SU-DHL-6 (cell line): ENCODE measurements around the gene ZNF639.

Source experiments
- EZH2phosphoT487 ChIP-seq: fragments of 200-600 bp; sonication (generic), shearing (Covaris generic); conservative IDR thresholded peaks from 2 replicates; pipeline ENCODE4 v1.6.1; 2018; ENCODE audit warnings: mild to moderate bottlenecking, antibody characterized with exemption, low read length, moderate library complexity, mixed read lengths
- TF ChIP-seq, protein P1 (sequence below): fragments of 200-600 bp; sonication (generic); IDR thresholded peaks from one replicate; pipeline ENCODE4 v1.5.1; 2017; ENCODE audit warnings: antibody characterized with exemption, mild to moderate bottlenecking, low read length, moderate library complexity; ENCODE audit not compliant: insufficient read depth, poor library complexity, severe bottlenecking

- TF ChIP-seq, protein P1, sequence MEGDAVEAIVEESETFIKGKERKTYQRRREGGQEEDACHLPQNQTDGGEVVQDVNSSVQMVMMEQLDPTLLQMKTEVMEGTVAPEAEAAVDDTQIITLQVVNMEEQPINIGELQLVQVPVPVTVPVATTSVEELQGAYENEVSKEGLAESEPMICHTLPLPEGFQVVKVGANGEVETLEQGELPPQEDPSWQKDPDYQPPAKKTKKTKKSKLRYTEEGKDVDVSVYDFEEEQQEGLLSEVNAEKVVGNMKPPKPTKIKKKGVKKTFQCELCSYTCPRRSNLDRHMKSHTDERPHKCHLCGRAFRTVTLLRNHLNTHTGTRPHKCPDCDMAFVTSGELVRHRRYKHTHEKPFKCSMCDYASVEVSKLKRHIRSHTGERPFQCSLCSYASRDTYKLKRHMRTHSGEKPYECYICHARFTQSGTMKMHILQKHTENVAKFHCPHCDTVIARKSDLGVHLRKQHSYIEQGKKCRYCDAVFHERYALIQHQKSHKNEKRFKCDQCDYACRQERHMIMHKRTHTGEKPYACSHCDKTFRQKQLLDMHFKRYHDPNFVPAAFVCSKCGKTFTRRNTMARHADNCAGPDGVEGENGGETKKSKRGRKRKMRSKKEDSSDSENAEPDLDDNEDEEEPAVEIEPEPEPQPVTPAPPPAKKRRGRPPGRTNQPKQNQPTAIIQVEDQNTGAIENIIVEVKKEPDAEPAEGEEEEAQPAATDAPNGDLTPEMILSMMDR, result no peak
- no peak for TF ChIP-seq EZH2phosphoT487
Measured at GRCh38 chr3:179304605-179305004, 18.2 kb upstream of the ZNF639 start.
